ENCODE measurements around the gene VIPR2. TPM values are rescaled to one million over a fixed set of nuclear protein-coding genes. Genes with fewer than 3 reads are reported as not detected.

VIPR2 gene
- polyA plus RNA-seq, 1 donor from 2014 or later: 0.51 TPM

DNA sequence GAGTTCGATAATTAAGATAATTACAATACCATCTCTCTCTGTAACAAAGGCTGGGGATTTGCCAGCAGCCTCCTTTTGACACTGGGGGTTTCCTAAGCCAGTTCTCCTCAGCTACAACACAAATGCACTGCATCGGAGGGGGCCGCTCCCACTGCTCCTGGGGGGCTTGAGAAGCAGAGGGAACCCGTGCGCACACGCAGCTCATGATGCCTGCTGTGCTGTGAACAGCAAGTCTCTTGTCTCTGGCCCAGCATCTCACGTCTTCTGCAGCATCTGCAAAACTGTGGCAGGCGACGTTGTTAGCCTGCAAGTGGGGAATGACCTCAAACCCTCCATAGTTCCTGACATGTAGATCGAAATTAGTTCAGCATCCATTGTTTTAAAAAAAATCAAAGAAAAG lies 5.5 kb downstream of the VIPR2 start:
- H3K4me2 ChIP-seq (ENCODE audit: low read length): no peak overlapping the region
- no peaks in the 10 kb centered on the region for H4K20me1 ChIP-seq (ENCODE audit: insufficient read depth)
- H3K9me2 ChIP-seq (ENCODE audit: insufficient read depth, low read length): no peaks in the 10 kb centered on the region
- H3K9ac ChIP-seq (ENCODE audit: low read length): no peak overlapping the region
- TF ChIP-seq, protein P1, sequence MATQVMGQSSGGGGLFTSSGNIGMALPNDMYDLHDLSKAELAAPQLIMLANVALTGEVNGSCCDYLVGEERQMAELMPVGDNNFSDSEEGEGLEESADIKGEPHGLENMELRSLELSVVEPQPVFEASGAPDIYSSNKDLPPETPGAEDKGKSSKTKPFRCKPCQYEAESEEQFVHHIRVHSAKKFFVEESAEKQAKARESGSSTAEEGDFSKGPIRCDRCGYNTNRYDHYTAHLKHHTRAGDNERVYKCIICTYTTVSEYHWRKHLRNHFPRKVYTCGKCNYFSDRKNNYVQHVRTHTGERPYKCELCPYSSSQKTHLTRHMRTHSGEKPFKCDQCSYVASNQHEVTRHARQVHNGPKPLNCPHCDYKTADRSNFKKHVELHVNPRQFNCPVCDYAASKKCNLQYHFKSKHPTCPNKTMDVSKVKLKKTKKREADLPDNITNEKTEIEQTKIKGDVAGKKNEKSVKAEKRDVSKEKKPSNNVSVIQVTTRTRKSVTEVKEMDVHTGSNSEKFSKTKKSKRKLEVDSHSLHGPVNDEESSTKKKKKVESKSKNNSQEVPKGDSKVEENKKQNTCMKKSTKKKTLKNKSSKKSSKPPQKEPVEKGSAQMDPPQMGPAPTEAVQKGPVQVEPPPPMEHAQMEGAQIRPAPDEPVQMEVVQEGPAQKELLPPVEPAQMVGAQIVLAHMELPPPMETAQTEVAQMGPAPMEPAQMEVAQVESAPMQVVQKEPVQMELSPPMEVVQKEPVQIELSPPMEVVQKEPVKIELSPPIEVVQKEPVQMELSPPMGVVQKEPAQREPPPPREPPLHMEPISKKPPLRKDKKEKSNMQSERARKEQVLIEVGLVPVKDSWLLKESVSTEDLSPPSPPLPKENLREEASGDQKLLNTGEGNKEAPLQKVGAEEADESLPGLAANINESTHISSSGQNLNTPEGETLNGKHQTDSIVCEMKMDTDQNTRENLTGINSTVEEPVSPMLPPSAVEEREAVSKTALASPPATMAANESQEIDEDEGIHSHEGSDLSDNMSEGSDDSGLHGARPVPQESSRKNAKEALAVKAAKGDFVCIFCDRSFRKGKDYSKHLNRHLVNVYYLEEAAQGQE (IDR thresholded peaks at IDR 0.05; ENCODE audit: borderline replicate concordance): no peak
- TF ChIP-seq MXI1 (conservative IDR thresholded peaks at IDR 0.05; ENCODE audit: poor library complexity, severe bottlenecking) (no peak), EP300 (conservative IDR thresholded peaks at IDR 0.05; ENCODE audit: poor library complexity, severe bottlenecking) (no peak)
- no peak overlapping the region for H3K4me3 ChIP-seq (ENCODE audit: low read length)
- no peak overlapping the region for H3K27ac ChIP-seq (ENCODE audit: low read length)
- H3K9me3 ChIP-seq (ENCODE audit: low read length): no peaks in the 10 kb centered on the region
- no peak overlapping the region for H2AFZ ChIP-seq (ENCODE audit: low read depth, low read length)
- H3K27me3 ChIP-seq (ENCODE audit: insufficient read depth, low read depth, low read length): peaks cover 28% of the 10 kb centered on the region
- H3K79me2 ChIP-seq (replicated peaks; ENCODE audit: insufficient read depth, low read length): no peaks in the 10 kb centered on the region
- no peaks in the 10 kb centered on the region for H3F3A ChIP-seq (ENCODE audit: insufficient read depth, low read length, poor library complexity, severe bottlenecking)
- no peaks in the 10 kb centered on the region for H3K36me3 ChIP-seq (ENCODE audit: insufficient read depth, low read length)

- H3F3A ChIP-seq (ENCODE audit: insufficient read depth, low read length, poor library complexity, severe bottlenecking): no peaks in the 10 kb centered on the region
- H3K9ac ChIP-seq (ENCODE audit: low read length): no peak overlapping the region
- H3K9me2 ChIP-seq (ENCODE audit: insufficient read depth, low read length): no peaks in the 10 kb centered on the region
- H3K36me3 ChIP-seq (ENCODE audit: insufficient read depth, low read length): no peaks in the 10 kb centered on the region
- no peak overlapping the region for H2AFZ ChIP-seq (ENCODE audit: low read depth, low read length)
- H3K79me2 ChIP-seq (replicated peaks; ENCODE audit: insufficient read depth, low read length): no peaks in the 10 kb centered on the region
- H3K9me3 ChIP-seq (ENCODE audit: low read length): no peaks in the 10 kb centered on the region
- no peak overlapping the region for H3K4me2 ChIP-seq (ENCODE audit: low read length)
- H3K4me3 ChIP-seq (ENCODE audit: low read length): no peak overlapping the region
- H4K20me1 ChIP-seq (ENCODE audit: insufficient read depth): no peaks in the 10 kb centered on the region
- TF ChIP-seq RAD21 (conservative IDR thresholded peaks at IDR 0.05) (no peak), EZH2 (IDR thresholded peaks at IDR 0.05; ENCODE audit: borderline replicate concordance, insufficient read depth, low read length, poor library complexity, severe bottlenecking) (no peak), POLR2AphosphoS5 (IDR thresholded peaks at IDR 0.05) (no peak)
- H3K27ac ChIP-seq (ENCODE audit: low read length): no peak overlapping the region
- H3K27me3 ChIP-seq (ENCODE audit: insufficient read depth, low read depth, low read length): peaks cover 21% of the 10 kb centered on the region
Observed at GRCh38 chr7:159138508-159138907, 6.2 kb downstream of the VIPR2 start.

DNA sequence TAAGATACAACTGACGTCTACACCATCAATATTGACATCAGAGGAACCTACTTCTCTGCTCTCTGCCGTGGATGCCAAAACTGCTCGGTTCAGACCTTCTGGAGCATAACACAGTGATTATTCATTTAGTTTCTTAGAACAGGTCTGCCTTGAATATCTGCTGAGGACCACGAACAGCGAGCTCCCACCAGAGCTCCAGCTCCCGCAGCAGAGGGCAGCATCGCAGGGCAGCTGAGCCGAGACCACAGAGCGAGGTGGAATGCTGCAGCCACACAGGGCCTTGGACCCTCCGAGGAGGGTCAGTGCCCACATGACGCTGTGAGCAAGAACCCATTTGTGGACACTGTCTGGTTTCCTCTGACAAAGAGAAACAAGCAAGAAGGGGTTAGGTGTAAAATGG lies 6.8 kb downstream of the VIPR2 start:
- peaks cover 15% of the 10 kb centered on the region for H3K27me3 ChIP-seq (ENCODE audit: insufficient read depth, low read depth, low read length)
- TF ChIP-seq CTCF (IDR thresholded peaks at IDR 0.05; ENCODE audit: poor library complexity, severe bottlenecking) (no peak), TAF1 (IDR thresholded peaks at IDR 0.05; ENCODE audit: low read depth) (no peak), POLR2AphosphoS5 (IDR thresholded peaks at IDR 0.05) (no peak), RAD21 (conservative IDR thresholded peaks at IDR 0.05) (no peak), EZH2 (IDR thresholded peaks at IDR 0.05; ENCODE audit: borderline replicate concordance, insufficient read depth, low read length, poor library complexity, severe bottlenecking) (no peak), MXI1 (conservative IDR thresholded peaks at IDR 0.05; ENCODE audit: poor library complexity, severe bottlenecking) (no peak), SMC3 (conservative IDR thresholded peaks at IDR 0.05; ENCODE audit: poor library complexity) (no peak), EP300 (conservative IDR thresholded peaks at IDR 0.05; ENCODE audit: poor library complexity, severe bottlenecking) (no peak)
- TF ChIP-seq, protein P1 (IDR thresholded peaks at IDR 0.05; ENCODE audit: borderline replicate concordance): no peak
- no peak overlapping the region for H3K4me3 ChIP-seq (ENCODE audit: low read length)
- H3F3A ChIP-seq (ENCODE audit: insufficient read depth, low read length, poor library complexity, severe bottlenecking): no peaks in the 10 kb centered on the region
- no peaks in the 10 kb centered on the region for H4K20me1 ChIP-seq (ENCODE audit: insufficient read depth)
- H3K79me2 ChIP-seq (replicated peaks; ENCODE audit: insufficient read depth, low read length): no peaks in the 10 kb centered on the region
- no peak overlapping the region for H3K9ac ChIP-seq (ENCODE audit: low read length)
- no peaks in the 10 kb centered on the region for H3K9me3 ChIP-seq (ENCODE audit: low read length)
- H3K27ac ChIP-seq (ENCODE audit: low read length): no peak overlapping the region
- no peak overlapping the region for H2AFZ ChIP-seq (ENCODE audit: low read depth, low read length)
- H3K36me3 ChIP-seq (ENCODE audit: insufficient read depth, low read length): no peaks in the 10 kb centered on the region
- H3K4me2 ChIP-seq (ENCODE audit: low read length): no peak overlapping the region
- no peaks in the 10 kb centered on the region for H3K9me2 ChIP-seq (ENCODE audit: insufficient read depth, low read length)

Data from neural cell (in vitro differentiated cells).